GM10266 (cell line): ENCODE data around the gene OPN4.

Source experiments
- DNase-seq: peaks from one replicate; pipeline ENCODE4 v3.0.0; 2012; ENCODE audit errors: extremely low spot score
- TF ChIP-seq, protein P1 (sequence below): IDR thresholded peaks from 2 replicates; pipeline ENCODE4 v1.5.1; 2012; ENCODE audit warnings: mild to moderate bottlenecking, low read depth; ENCODE audit not compliant: control insufficient read depth, insufficient read depth; ENCODE audit errors: missing control alignments

The OPN4 gene

DNA sequence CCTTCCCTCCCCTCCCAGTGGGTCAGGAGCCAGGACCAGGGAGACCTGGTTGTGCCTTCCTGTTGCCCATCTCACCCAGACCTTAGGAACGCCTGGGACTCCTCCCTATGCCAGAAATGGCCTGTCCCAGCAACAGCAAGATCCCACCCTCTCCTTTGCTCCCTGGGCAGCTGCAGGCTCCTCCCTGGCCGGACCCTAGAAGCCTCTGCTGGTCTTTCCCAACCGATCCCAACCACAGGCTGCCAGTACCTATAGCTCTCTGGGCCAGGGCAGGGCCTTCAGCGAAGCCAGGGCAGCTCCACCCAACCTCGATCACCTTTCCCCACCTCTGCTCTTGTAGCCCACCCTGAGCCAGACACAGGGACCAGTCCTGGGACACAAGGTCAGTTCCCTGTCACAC lies 35.9 kb downstream of the OPN4 start:
- no peak for DNase-seq
- TF ChIP-seq, protein P1, sequence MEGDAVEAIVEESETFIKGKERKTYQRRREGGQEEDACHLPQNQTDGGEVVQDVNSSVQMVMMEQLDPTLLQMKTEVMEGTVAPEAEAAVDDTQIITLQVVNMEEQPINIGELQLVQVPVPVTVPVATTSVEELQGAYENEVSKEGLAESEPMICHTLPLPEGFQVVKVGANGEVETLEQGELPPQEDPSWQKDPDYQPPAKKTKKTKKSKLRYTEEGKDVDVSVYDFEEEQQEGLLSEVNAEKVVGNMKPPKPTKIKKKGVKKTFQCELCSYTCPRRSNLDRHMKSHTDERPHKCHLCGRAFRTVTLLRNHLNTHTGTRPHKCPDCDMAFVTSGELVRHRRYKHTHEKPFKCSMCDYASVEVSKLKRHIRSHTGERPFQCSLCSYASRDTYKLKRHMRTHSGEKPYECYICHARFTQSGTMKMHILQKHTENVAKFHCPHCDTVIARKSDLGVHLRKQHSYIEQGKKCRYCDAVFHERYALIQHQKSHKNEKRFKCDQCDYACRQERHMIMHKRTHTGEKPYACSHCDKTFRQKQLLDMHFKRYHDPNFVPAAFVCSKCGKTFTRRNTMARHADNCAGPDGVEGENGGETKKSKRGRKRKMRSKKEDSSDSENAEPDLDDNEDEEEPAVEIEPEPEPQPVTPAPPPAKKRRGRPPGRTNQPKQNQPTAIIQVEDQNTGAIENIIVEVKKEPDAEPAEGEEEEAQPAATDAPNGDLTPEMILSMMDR, result no peak

GRCh38 chr10:86690657-86691084 lies 36.3 kb downstream of the OPN4 start:
- TF ChIP-seq, protein P1, result no peak

GRCh38 chr10:86691333-86692022 lies 37.1 kb downstream of the OPN4 start:
- TF ChIP-seq, protein P1, result no peak
- DNase-seq, result no peak

More at GRCh38 chr10:86690657-86691084, 36.3 kb downstream of the OPN4 start:
- no peak for DNase-seq

DNA sequence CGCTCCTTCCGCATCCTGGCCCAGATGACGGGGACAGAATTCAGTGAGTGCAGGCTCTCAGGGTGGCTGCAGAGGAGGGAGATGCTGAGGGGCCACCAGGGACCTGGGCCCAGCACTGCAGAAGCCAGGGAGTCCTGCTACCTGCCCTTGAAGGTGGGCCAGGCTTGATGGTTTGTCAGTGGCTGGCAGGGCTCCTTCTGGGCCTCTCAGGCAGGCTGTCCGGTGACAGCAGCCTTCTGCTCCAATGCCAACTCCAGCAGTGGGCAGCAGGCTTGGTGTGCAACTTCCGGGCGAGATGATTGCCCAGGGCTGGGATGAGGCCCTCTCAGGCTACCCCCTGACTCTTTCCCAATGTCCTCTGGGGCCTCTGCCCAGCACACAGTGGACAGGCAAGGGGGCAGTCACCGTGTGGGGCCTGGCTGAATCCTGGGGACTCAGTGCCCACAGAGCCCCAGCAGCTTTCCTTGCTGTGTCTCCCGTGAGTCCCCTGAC lies 37.7 kb downstream of the OPN4 start:
- no peak for DNase-seq
- TF ChIP-seq, protein P1, result no peak

DNA sequence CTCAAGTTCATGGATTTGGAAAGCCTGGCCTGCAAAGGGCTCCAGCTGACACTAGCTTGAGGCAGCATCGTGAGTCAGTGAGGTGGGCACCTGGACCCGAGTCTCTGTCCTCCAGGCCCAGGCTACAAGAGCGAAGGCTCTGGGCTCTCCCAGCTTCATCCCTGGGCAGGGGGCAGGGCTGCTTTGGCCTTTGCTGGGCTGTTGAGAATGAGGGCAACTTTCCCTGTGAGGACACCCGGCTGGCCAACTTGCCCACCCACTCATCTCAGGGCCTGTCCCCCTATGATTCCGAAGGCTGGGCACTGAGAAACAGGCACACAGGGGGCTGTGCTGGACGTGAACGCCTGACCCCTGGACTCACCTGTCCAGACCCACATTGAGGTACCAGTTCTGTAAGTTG lies 38.3 kb downstream of the OPN4 start:
- DNase-seq, result no peak
- TF ChIP-seq, protein P1, result no peak

DNA sequence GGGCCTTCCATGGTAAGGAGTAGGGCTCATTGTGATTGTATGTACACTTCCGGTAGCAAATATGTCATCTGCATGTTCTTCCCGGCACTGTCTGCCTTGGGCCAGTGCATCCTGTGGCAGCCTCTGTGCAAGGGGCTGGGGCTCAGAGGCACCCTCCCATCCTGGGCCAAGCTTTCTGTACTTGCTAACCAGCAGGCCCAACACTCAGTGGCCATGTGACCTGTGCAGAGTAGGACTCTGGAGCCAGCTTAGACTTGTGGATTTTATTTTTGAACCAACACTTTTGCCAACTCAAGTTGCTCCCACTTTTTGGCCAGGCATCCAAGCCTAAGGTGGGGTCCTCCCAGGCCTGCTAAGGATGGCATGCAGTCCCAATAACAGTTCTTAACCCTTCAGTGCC lies 38.9 kb downstream of the OPN4 start:
- DNase-seq, result no peak
- TF ChIP-seq, protein P1, result no peak

DNA sequence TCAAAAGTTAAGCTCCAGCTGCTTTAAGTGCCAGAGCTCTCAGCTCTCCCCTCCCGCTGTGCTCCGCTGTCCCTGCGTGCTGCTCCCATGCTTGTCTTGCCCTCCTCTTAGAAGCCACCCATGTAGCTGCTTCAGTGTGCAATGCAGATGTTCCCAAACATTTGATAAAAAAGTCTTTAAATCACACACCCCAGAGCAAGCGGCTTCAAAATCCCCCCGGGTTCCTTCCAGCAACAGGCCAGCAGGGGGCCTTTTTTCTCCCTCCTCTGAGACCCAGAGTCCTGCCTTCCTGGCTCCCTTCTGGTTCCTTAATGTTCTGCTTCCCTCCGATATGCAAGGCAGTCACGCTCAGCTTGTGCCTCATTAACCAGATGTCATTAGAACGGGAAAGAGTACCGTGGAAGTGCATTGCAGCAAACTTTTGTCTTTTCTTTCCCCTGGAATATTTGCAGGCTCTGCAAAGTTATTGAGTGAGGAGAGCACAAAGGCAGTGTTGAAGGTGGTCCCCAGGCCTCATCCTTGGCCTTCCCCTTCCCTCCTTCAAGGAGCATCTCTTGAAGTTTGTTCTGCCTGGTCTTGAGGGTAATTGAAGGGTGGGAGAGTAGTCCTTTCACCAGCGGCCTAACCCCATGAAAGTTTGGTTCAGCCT lies 39.5 kb downstream of the OPN4 start:
- TF ChIP-seq, protein P1, result peak; percentile 59

More for the DNA sequence above, 39.5 kb downstream of the OPN4 start:
- peak; percentile 56 for DNase-seq
